ENCODE data around the gene EEF1A2.

DNA sequence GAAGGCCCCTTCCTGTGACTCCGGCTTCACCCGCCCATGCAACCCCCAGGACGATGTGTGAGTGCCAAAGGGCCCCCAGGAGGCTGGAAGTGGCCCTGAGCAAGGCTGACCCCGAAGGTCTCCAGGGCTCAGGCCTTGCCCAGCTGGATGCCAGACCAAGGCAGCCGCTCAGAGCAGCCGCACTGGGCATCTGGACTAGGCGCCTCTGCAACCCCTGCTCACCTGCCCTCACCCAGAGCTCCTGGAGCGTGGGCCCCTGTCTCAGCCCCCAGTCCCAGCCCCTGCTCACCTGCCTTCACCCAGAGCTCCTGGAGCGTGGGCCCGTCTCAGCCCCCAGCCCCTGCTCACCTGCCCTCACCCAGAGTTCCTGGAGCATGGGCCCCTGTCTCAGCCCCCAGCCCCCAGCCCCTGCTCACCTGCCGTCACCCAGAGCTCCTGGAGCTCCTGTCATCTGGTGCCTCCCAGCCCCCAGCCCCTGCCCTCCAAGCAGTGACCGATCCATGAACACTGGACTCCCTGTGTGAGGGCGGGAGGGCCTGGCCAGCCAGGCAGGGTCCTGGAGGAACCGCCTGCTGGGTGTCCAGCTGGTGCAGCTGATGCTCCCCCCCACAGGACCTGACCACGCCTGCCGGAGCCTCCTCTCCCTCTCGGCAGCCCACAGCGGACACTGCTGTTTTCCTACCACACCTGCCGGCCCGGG, 47.5 kb upstream of the EEF1A2 start:
- TF ChIP-seq EZH2phosphoT487 (IDR thresholded peaks at IDR 0.05; ENCODE audit: unreplicated experiment) (no peak), EZH2 (IDR thresholded peaks at IDR 0.05; ENCODE audit: low read depth, unreplicated experiment) (no peak), STAT1 (IDR thresholded peaks at IDR 0.05; ENCODE audit: unreplicated experiment) (no peak), POLR2AphosphoS5 (IDR thresholded peaks at IDR 0.05; ENCODE audit: low read depth) (no peak), NANOG (IDR thresholded peaks at IDR 0.05; ENCODE audit: borderline replicate concordance) (no peak)
- TF ChIP-seq, protein P1, sequence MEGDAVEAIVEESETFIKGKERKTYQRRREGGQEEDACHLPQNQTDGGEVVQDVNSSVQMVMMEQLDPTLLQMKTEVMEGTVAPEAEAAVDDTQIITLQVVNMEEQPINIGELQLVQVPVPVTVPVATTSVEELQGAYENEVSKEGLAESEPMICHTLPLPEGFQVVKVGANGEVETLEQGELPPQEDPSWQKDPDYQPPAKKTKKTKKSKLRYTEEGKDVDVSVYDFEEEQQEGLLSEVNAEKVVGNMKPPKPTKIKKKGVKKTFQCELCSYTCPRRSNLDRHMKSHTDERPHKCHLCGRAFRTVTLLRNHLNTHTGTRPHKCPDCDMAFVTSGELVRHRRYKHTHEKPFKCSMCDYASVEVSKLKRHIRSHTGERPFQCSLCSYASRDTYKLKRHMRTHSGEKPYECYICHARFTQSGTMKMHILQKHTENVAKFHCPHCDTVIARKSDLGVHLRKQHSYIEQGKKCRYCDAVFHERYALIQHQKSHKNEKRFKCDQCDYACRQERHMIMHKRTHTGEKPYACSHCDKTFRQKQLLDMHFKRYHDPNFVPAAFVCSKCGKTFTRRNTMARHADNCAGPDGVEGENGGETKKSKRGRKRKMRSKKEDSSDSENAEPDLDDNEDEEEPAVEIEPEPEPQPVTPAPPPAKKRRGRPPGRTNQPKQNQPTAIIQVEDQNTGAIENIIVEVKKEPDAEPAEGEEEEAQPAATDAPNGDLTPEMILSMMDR (conservative IDR thresholded peaks at IDR 0.05; ENCODE audit: low read depth in 2 of 2) = no peak
- TF ChIP-seq, protein P2, sequence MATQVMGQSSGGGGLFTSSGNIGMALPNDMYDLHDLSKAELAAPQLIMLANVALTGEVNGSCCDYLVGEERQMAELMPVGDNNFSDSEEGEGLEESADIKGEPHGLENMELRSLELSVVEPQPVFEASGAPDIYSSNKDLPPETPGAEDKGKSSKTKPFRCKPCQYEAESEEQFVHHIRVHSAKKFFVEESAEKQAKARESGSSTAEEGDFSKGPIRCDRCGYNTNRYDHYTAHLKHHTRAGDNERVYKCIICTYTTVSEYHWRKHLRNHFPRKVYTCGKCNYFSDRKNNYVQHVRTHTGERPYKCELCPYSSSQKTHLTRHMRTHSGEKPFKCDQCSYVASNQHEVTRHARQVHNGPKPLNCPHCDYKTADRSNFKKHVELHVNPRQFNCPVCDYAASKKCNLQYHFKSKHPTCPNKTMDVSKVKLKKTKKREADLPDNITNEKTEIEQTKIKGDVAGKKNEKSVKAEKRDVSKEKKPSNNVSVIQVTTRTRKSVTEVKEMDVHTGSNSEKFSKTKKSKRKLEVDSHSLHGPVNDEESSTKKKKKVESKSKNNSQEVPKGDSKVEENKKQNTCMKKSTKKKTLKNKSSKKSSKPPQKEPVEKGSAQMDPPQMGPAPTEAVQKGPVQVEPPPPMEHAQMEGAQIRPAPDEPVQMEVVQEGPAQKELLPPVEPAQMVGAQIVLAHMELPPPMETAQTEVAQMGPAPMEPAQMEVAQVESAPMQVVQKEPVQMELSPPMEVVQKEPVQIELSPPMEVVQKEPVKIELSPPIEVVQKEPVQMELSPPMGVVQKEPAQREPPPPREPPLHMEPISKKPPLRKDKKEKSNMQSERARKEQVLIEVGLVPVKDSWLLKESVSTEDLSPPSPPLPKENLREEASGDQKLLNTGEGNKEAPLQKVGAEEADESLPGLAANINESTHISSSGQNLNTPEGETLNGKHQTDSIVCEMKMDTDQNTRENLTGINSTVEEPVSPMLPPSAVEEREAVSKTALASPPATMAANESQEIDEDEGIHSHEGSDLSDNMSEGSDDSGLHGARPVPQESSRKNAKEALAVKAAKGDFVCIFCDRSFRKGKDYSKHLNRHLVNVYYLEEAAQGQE (IDR thresholded peaks at IDR 0.05; ENCODE audit: unreplicated experiment) = no peak

All from GM23338 (cell line).